ENCODE results near the gene ATP10A. TPM values are rescaled to one million over a fixed set of nuclear protein-coding genes. Genes with fewer than 3 reads are reported as not detected.

The ATP10A gene
- total RNA-seq, 1 experiment from 2014 or later = 2.1 TPM

GRCh38 chr15:25797936-25798901 lies 64.9 kb downstream of the ATP10A start:
- ChIA-PET CTCF (interaction anchor here (0.5 to 1.7 kb wide), 3 partner anchors 15 to 163 kb away, joined by 3 to 8 read pairs (median 5); no protein-coding TSS in a partner anchor), POLR2A (no interaction called here)
- no peak overlapping the region for H3K27ac Mint-ChIP-seq
- peaks cover 38% of the 10 kb centered on the region for H3K4me1 Mint-ChIP-seq
- no peaks in the 10 kb centered on the region for H3K9me3 Mint-ChIP-seq
- no peak overlapping the region for H3K4me3 Mint-ChIP-seq
- TF ChIP-seq ARID4B (CRISPR knock-in tag; IDR thresholded peaks at IDR 0.05; ENCODE audit: borderline replicate concordance) (no peak), TEAD4 (CRISPR knock-in tag; IDR thresholded peaks at IDR 0.05) (no peak), CREM (CRISPR knock-in tag; IDR thresholded peaks at IDR 0.05) (no peak), IRF1 (CRISPR knock-in tag; IDR thresholded peaks at IDR 0.05) (no peak), ATF1 (CRISPR knock-in tag; IDR thresholded peaks at IDR 0.05) (no peak), MYBL2 (CRISPR knock-in tag; IDR thresholded peaks at IDR 0.05) (no peak)
- ATAC-seq = no peak
- no peaks in the 10 kb centered on the region; the same call in 1 of the 2 replicates for H3K27me3 Mint-ChIP-seq (ENCODE audit: low read depth)
- H3K36me3 Mint-ChIP-seq = no peaks in the 10 kb centered on the region
- DNase-seq (ENCODE audit: low spot score) = no peak

- H3K27me3 Mint-ChIP-seq (ENCODE audit: low read depth) = no peaks in the 10 kb centered on the region; the same call in 1 of the 2 replicates
- peak overlapping the region; percentile 47; the same call in 1 of the 2 replicates for H3K27ac Mint-ChIP-seq
- H3K36me3 Mint-ChIP-seq = no peaks in the 10 kb centered on the region
- TF ChIP-seq ZNF512 (CRISPR knock-in tag; IDR thresholded peaks at IDR 0.05; ENCODE audit: borderline replicate concordance) = no peak
- TF ChIP-seq SMAD4 (CRISPR knock-in tag; IDR thresholded peaks at IDR 0.05) = no peak
- no peak for TF ChIP-seq ZNF671 (CRISPR knock-in tag; IDR thresholded peaks at IDR 0.05)
- TF ChIP-seq OVOL2 (CRISPR knock-in tag; IDR thresholded peaks at IDR 0.05; ENCODE audit: borderline replicate concordance) = no peak
- TF ChIP-seq ZNF263 (CRISPR knock-in tag; IDR thresholded peaks at IDR 0.05; ENCODE audit: low read depth) = no peak
- TF ChIP-seq E2F5 (CRISPR knock-in tag; IDR thresholded peaks at IDR 0.05) = no peak
- TF ChIP-seq ATF6 (CRISPR knock-in tag; IDR thresholded peaks at IDR 0.05) = no peak
- TF ChIP-seq TEAD4 (CRISPR knock-in tag; IDR thresholded peaks at IDR 0.05) = no peak
- TF ChIP-seq HMGA2 (CRISPR knock-in tag; IDR thresholded peaks at IDR 0.05) = no peak
- CTCF ChIA-PET = interaction anchor here (1.7 kb wide), 1 partner anchor 14 kb away, joined by 8 read pairs; no protein-coding TSS in a partner anchor
- no peak overlapping the region for H3K4me3 Mint-ChIP-seq
- H3K9me3 Mint-ChIP-seq = no peaks in the 10 kb centered on the region
- H3K4me1 Mint-ChIP-seq = peaks cover 43% of the 10 kb centered on the region
- POLR2A ChIA-PET = no interaction called here
- ATAC-seq = no peak
- no peak for DNase-seq (ENCODE audit: low spot score)
Observed at GRCh38 chr15:25797511-25797935, 65.6 kb downstream of the ATP10A start.

Measured in WTC11 (cell line).